PC-3 (cell line): ENCODE measurements around the gene FADS1. TPM values are rescaled to one million over a fixed set of nuclear protein-coding genes. Genes with fewer than 3 reads are reported as not detected.

Experiments
- ATAC-seq: fragments of 200-7000 bp; cut with Tn5 transposase; 2 replicates; pipeline ENCODE4 v1.9.1; 2020; ENCODE audit warnings: mild to moderate bottlenecking, moderate library complexity
- BruUV-seq: library from RNA; stranded (reverse); fragments of 400-500 nt; replicated peaks from 2 replicates; lab custom pipeline; 2021; lab: Mats Ljungman, UMichigan
- CTCF ChIA-PET: fragments of 300-600 bp; sonication (Branson Sonifier 250); formaldehyde crosslinking; loops from one replicate; lab custom pipeline; 2022; ENCODE audit warnings: antibody characterized with exemption; lab: Charles Lee
- POLR2A ChIA-PET: fragments of 300-600 bp; sonication (Branson Sonifier 250); formaldehyde crosslinking; loops from one replicate; lab custom pipeline; 2022; ENCODE audit warnings: antibody characterized with exemption; ENCODE audit not compliant: unreplicated experiment; lab: Charles Lee
- DNase-seq: peaks from one replicate; pipeline ENCODE4 v3.0.0-alpha.2; 2015
- H2AFZ ChIP-seq: fragments of 300-600 bp; sonication (generic); 2 replicates; pipeline ENCODE4 v1.6.0; 2016; ENCODE audit warnings: antibody characterized with exemption, low read length
- H3F3A ChIP-seq: fragments of 300-600 bp; sonication (generic); one replicate; pipeline ENCODE4 v1.6.0; 2017; ENCODE audit warnings: antibody characterized with exemption, low read length, control low read depth, mild to moderate bottlenecking; ENCODE audit not compliant: unreplicated experiment
- H3K27ac ChIP-seq: fragments of 300-600 bp; sonication (generic); 2 replicates; pipeline ENCODE4 v1.5.1; 2016; ENCODE audit warnings: mild to moderate bottlenecking, low read length
- H3K27me3 ChIP-seq: fragments of 300-600 bp; sonication (generic); 2 replicates; pipeline ENCODE4 v1.6.1; 2016; ENCODE audit warnings: low read length, mixed read lengths
- H3K36me3 ChIP-seq: fragments of 300-600 bp; sonication (generic); 2 replicates; pipeline ENCODE4 v1.6.1; 2016; ENCODE audit warnings: low read depth, mixed run types, low read length, mixed read lengths
- H3K4me1 ChIP-seq: fragments of 300-600 bp; sonication (generic); 2 replicates; pipeline ENCODE4 v1.5.1; 2016; ENCODE audit warnings: low read length; ENCODE audit not compliant: insufficient read depth
- H3K4me2 ChIP-seq: fragments of 300-600 bp; sonication (generic); 2 replicates; pipeline ENCODE4 v1.6.0; 2016; ENCODE audit warnings: low read length
- H3K4me3 ChIP-seq: fragments of 300-600 bp; sonication (generic); 2 replicates; pipeline ENCODE4 v1.5.1; 2016; ENCODE audit warnings: mild to moderate bottlenecking, low read length, mixed read lengths
- H3K79me2 ChIP-seq: fragments of 300-600 bp; sonication (generic); 2 replicates; pipeline ENCODE4 v1.6.1; 2017; ENCODE audit warnings: low read length, mixed read lengths
- H3K9ac ChIP-seq: fragments of 300-600 bp; sonication (generic); 2 replicates; pipeline ENCODE4 v1.6.0; 2016; ENCODE audit warnings: mild to moderate bottlenecking, low read length
- H3K9me2 ChIP-seq: fragments of 300-600 bp; sonication (generic); replicated peaks from 2 replicates; pipeline ENCODE4 v1.6.1; 2016; ENCODE audit warnings: mixed run types, low read length, mixed read lengths
- H3K9me3 ChIP-seq: fragments of 300-600 bp; sonication (generic); 2 replicates; pipeline ENCODE4 v1.6.1; 2016; ENCODE audit warnings: low read length, mixed read lengths
- H4K20me1 ChIP-seq: fragments of 300-600 bp; sonication (generic); 2 replicates; pipeline ENCODE4 v1.6.1; 2016; ENCODE audit warnings: low read length, mixed read lengths
- CTCF ChIP-seq: fragments of 300-600 bp; sonication (generic); conservative IDR thresholded peaks from 2 replicates; pipeline ENCODE4 v1.5.1; 2017; ENCODE audit warnings: antibody characterized with exemption, low read depth, mild to moderate bottlenecking, low read length
- EZH2 ChIP-seq: fragments of 300-600 bp; sonication (generic); IDR thresholded peaks from one replicate; pipeline ENCODE4 v1.6.1; 2017; ENCODE audit warnings: antibody characterized with exemption, mild to moderate bottlenecking, low read length; ENCODE audit not compliant: unreplicated experiment
- EZH2phosphoT487 ChIP-seq: fragments of 300-600 bp; sonication (generic); IDR thresholded peaks from 2 replicates; pipeline ENCODE4 v1.6.1; 2018; ENCODE audit warnings: mild to moderate bottlenecking, antibody characterized with exemption, low read length, borderline replicate concordance
- intact Hi-C: fragments of 100-400 bp; cut with micrococcal nuclease; formaldehyde crosslinking; loops from 2 replicates; pipeline ENCODE4 v1.9.0; 2023
- total RNA-seq: library from RNA; depleted of rRNA; stranded (reverse); fragments of >200 nt; gene quantifications from 2 replicates; pipeline ENCODE4 v1.2.3, GENCODE V29; 2014

The FADS1 gene
- total RNA-seq, 1 experiment from 2014 or later, result 84.4 TPM

DNA sequence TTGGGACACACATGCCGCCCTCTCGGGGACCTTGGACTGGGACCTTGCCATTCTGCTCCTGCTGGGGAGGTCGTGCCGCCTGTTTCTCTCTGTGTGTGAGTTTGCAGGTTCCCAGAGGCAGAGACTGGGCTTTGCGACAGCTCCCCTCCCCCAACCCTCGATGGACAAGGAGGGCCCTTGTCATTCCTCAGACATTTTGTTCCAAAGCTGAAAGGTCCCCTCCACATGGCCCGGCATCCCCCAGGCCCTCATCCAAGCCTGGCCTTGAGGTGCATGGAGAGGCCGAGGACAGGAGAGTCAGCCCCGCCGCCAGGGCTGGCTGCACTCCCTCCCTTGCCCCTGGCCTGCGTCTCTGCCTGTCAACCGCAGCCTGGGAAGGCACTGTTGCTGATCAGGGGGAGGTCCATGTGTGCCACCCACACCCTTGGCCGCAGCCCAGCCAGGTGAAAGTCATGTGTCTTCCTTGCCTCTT lies 36.9 kb upstream of the FADS1 start:
- ChIA-PET POLR2A (no interaction called here), CTCF (no interaction called here)
- no TSS peak for BruUV-seq
- no peak overlapping the region for H3K9ac ChIP-seq
- H4K20me1 ChIP-seq, result no peaks in the 10 kb centered on the region
- DNase-seq, result no peak
- no peaks in the 10 kb centered on the region for H3F3A ChIP-seq
- H3K4me2 ChIP-seq, result no peak overlapping the region
- H3K9me2 ChIP-seq, result no peaks in the 10 kb centered on the region
- no peaks in the 10 kb centered on the region for H3K9me3 ChIP-seq
- no peak overlapping the region for H3K27ac ChIP-seq
- H2AFZ ChIP-seq, result no peak overlapping the region
- H3K79me2 ChIP-seq, result no peaks in the 10 kb centered on the region
- no peaks in the 10 kb centered on the region for H3K27me3 ChIP-seq
- H3K4me1 ChIP-seq, result no peaks in the 10 kb centered on the region
- TF ChIP-seq CTCF (no peak), EZH2 (no peak), EZH2phosphoT487 (no peak)
- intact Hi-C loops, result no loop called here
- no peak for ATAC-seq
- peaks cover 9% of the 10 kb centered on the region; the same call in 1 of the 2 replicates for H3K36me3 ChIP-seq
- H3K4me3 ChIP-seq, result no peak overlapping the region

GRCh38 chr11:61851900-61852295 lies 35.1 kb upstream of the FADS1 start:
- ATAC-seq, result no peak
- CTCF ChIA-PET, result no interaction called here
- no peaks in the 10 kb centered on the region for H3K79me2 ChIP-seq
- POLR2A ChIA-PET, result no interaction called here
- no peak for TF ChIP-seq EZH2phosphoT487
- no peak for TF ChIP-seq CTCF
- TF ChIP-seq EZH2, result no peak
- H3K27ac ChIP-seq, result no peak overlapping the region
- H3K9ac ChIP-seq, result no peak overlapping the region
- H3K9me2 ChIP-seq, result no peaks in the 10 kb centered on the region
- no peak for DNase-seq
- H3K4me1 ChIP-seq, result no peaks in the 10 kb centered on the region
- no peaks in the 10 kb centered on the region for H3F3A ChIP-seq
- H3K36me3 ChIP-seq, result peaks cover 22% of the 10 kb centered on the region
- no peaks in the 10 kb centered on the region for H3K27me3 ChIP-seq
- intact Hi-C loops, result no loop called here
- no peak overlapping the region for H3K4me2 ChIP-seq
- no peak overlapping the region for H2AFZ ChIP-seq
- H4K20me1 ChIP-seq, result no peaks in the 10 kb centered on the region
- no peak overlapping the region for H3K4me3 ChIP-seq
- BruUV-seq, result no TSS peak
- H3K9me3 ChIP-seq, result no peaks in the 10 kb centered on the region

- Histone ChIP-seq H4K20me1 (no peaks in the 10 kb centered on the region), H3F3A (no peaks in the 10 kb centered on the region), H3K9me2 (no peaks in the 10 kb centered on the region), H3K4me1 (no peaks in the 10 kb centered on the region), H3K4me2 (no peak overlapping the region), H3K9ac (no peak overlapping the region), H3K79me2 (no peaks in the 10 kb centered on the region), H3K27me3 (no peaks in the 10 kb centered on the region), H3K4me3 (no peak overlapping the region), H3K9me3 (no peaks in the 10 kb centered on the region), H3K27ac (no peak overlapping the region), H2AFZ (no peak overlapping the region), H3K36me3 (peaks cover 22% of the 10 kb centered on the region)
- DNase-seq (no peak), ATAC-seq (no peak)
- intact Hi-C loops, result no loop called here
- no TSS peak for BruUV-seq
- POLR2A ChIA-PET, result no interaction called here
- CTCF ChIA-PET, result no interaction called here
- TF ChIP-seq EZH2 (no peak), CTCF (no peak), EZH2phosphoT487 (no peak)
These were observed 34.5 kb upstream of the FADS1 start for GRCh38 chr11:61851113-61851899.
